ENCODE results near the gene CHST5.

CHST5 gene

GRCh38 chr16:75535901-75536300, at the start of gene CHST5:
Gene CHST5, minus strand, starts transcription at chr16:75536108. Its CDS starts 5,724 bp downstream, at chr16:75530384.
- DNase-seq, result no peak

- no peak for DNase-seq
These were observed 48.2 kb upstream of the CHST5 start for GRCh38 chr16:75584108-75584507.

- no peak for DNase-seq
These were observed 43.5 kb upstream of the CHST5 start for GRCh38 chr16:75579281-75579834.

- DNase-seq, result no peak
These were observed 42.8 kb upstream of the CHST5 start for GRCh38 chr16:75578725-75579124.

- DNase-seq, result no peak
These were observed 42.3 kb upstream of the CHST5 start for GRCh38 chr16:75578212-75578611.

GRCh38 chr16:75576384-75576811, 40.5 kb upstream of the CHST5 start:
- DNase-seq, result no peak

- no peak for DNase-seq
These were observed 40.0 kb upstream of the CHST5 start for GRCh38 chr16:75575958-75576357.

- DNase-seq, result no peak
These were observed 38.0 kb upstream of the CHST5 start for GRCh38 chr16:75573955-75574354.

GRCh38 chr16:75572864-75573542, 37.1 kb upstream of the CHST5 start:
- DNase-seq, result no peak

- no peak for DNase-seq
These were observed 34.6 kb upstream of the CHST5 start for GRCh38 chr16:75570396-75571065.

GRCh38 chr16:75567911-75568310, 32.0 kb upstream of the CHST5 start:
- DNase-seq, result no peak

- DNase-seq, result no peak
These were observed 30.9 kb upstream of the CHST5 start for GRCh38 chr16:75566758-75567255.

- peak; percentile 60 for DNase-seq
These were observed 30.3 kb upstream of the CHST5 start, which contains the start of gene GABARAPL2 for GRCh38 chr16:75566040-75566757. Gene GABARAPL2, plus strand, starts transcription at chr16:75566379. Its CDS starts 108 bp downstream, at chr16:75566487.

GRCh38 chr16:75565640-75566039, 29.7 kb upstream of the CHST5 start:
- DNase-seq, result no peak

- DNase-seq, result peak; percentile 17
These were observed 23.9 kb upstream of the CHST5 start for GRCh38 chr16:75559564-75560372.

- no peak for DNase-seq
These were observed 23.0 kb upstream of the CHST5 start for GRCh38 chr16:75558846-75559401.

GRCh38 chr16:75556431-75556950, 20.6 kb upstream of the CHST5 start:
- DNase-seq, result no peak

GRCh38 chr16:75555707-75556430, 20.0 kb upstream of the CHST5 start, which contains the start of gene TMEM231:
Gene TMEM231, minus strand, starts transcription at chr16:75556252. Its CDS starts 43 bp downstream, at chr16:75556209.
- peak; percentile 81 for DNase-seq

GRCh38 chr16:75555213-75555706, 19.4 kb upstream of the CHST5 start:
- peak; percentile 78 for DNase-seq

GRCh38 chr16:75552951-75553350, 17.0 kb upstream of the CHST5 start:
- DNase-seq, result no peak

GRCh38 chr16:75550211-75550662, 14.3 kb upstream of the CHST5 start:
- peak; percentile 43 for DNase-seq
